Right lobe of liver (tissue), 4 donors: ENCODE results near the gene KCNJ6.

Experiments used
- CTCF ChIP-seq, 4 donors: fragments of 200-600 bp in 3 of 4; fragments of 450-650 bp in 1 of 4; IDR thresholded peaks; one replicate each; pipeline versions ENCODE4 v1.5.1 to v1.8.0; 2016 to 2022; ENCODE audit warnings: antibody characterized with exemption in 4 of 4, mild to moderate bottlenecking in 2 of 4
- POLR2A ChIP-seq: fragments of 450-650 bp; IDR thresholded peaks from one replicate; pipeline ENCODE4 v1.6.1; 2017; ENCODE audit warnings: antibody characterized with exemption, mild to moderate bottlenecking
- donor health status: DM: no; HTN: no; CAD: no.
- donor health status: DM: no; HTN: no; CAD: no.
- donor health status: DM: no; HTN: yes; CAD: no.

- TF ChIP-seq CTCF (IDR thresholded peaks at IDR 0.05), result no peak
- TF ChIP-seq POLR2A, result no peak
Measured at GRCh38 chr21:37842163-37842919, 73.9 kb downstream of the KCNJ6 start.
